ENCODE measurements around the gene DMGDH. TPM values are rescaled to one million over a fixed set of nuclear protein-coding genes. Genes with fewer than 3 reads are reported as not detected.

Gene DMGDH
- total and polyA plus RNA-seq, 10 of the 15 experiments (the other 5 are each of a cell fraction or from before 2014, with no cell fraction given): 0.22 to 1.5 (median 0.44) TPM; not detected in 3

- Histone ChIP-seq H3K4me3 (no peak overlapping the region), H4K20me1 (ENCODE audit: control insufficient read depth, insufficient read depth) (no peaks in the 10 kb centered on the region), H2AFZ (ENCODE audit: control insufficient read depth, low read depth, low read length) (no peak overlapping the region), H3K4me1 (ENCODE audit: control insufficient read depth, insufficient read depth, low read length) (peaks cover 13% of the 10 kb centered on the region), H3K9me3 (replicated peaks; ENCODE audit: control insufficient read depth, insufficient read depth, low read length) (no peaks in the 10 kb centered on the region), H3K79me2 (ENCODE audit: control insufficient read depth, insufficient read depth, low read length) (no peaks in the 10 kb centered on the region), H3K9ac (ENCODE audit: control insufficient read depth, insufficient read depth, low read length) (no peak overlapping the region), H3K27ac (ENCODE audit: control insufficient read depth, insufficient read depth) (no peak overlapping the region), H3K4me2 (ENCODE audit: control insufficient read depth, insufficient read depth) (no peak overlapping the region), H3K36me3 (ENCODE audit: control insufficient read depth in 2 of 2, insufficient read depth in 2 of 2, low read length in 1 of 2) (peaks cover 0 to 4% of the 10 kb centered on the region in 2 experiments; a peak in 3 of 4 replicates), H3K27me3 (replicated peaks in 1 of 2; ENCODE audit: control insufficient read depth in 2 of 2, insufficient read depth in 2 of 2, low read length in 1 of 2) (no peaks in the 10 kb centered on the region)
- POLR2A ChIA-PET: no interaction called here
- CTCF ChIA-PET: interaction anchor here (1.0 to 12.0 kb wide), 3 partner anchors 10 to 176 kb away, joined by 3 to 268 read pairs (median 3); no protein-coding TSS in a partner anchor
- DNase-seq (ENCODE audit: low read depth, low spot score): no peak
- FAIRE-seq: no peak
- no peak for ATAC-seq
- in situ Hi-C loops (cut with MboI): no loop called here
- TF ChIP-seq IRF3 (IDR thresholded peaks at IDR 0.05) (no peak), ZNF687 (IDR thresholded peaks at IDR 0.05) (no peak), DPF2 (IDR thresholded peaks at IDR 0.05) (no peak), MTA2 (IDR thresholded peaks at IDR 0.05; ENCODE audit: low read depth) (no peak), TCF12 (IDR thresholded peaks at IDR 0.05; ENCODE audit: low read depth, low read length) (no peak), ATF2 (IDR thresholded peaks at IDR 0.05; ENCODE audit: low read length) (no peak)
- SMC1A ChIA-PET (ENCODE audit: uncharacterized antibody, unreplicated experiment): interaction anchor here (0.7 to 1.4 kb wide), 4 partner anchors 9 to 161 kb away, joined by 3 to 4 read pairs (median 3); no protein-coding TSS in a partner anchor
- intact Hi-C loops (cut with micrococcal nuclease; ENCODE audit: unreplicated experiment): no loop called here
- BruUV-seq (replicated peaks): no TSS peak
- 100% methylated on average over 1 of the region's 1 CpG for WGBS (ENCODE audit: insufficient coverage, insufficient replicate concordance, low lambda C conversion rate, missing lambda C conversion rate)
- RAD21 ChIA-PET (ENCODE audit: unreplicated experiment): interaction anchor here (0.9 to 1.5 kb wide), 2 partner anchors 57 to 415 kb away, joined by 3 to 5 read pairs; no protein-coding TSS in a partner anchor
Observed at GRCh38 chr5:78956901-78957300, 112.6 kb downstream of the DMGDH start.

All from GM12878 (cell line).